GM23338 (cell line): ENCODE measurements around the gene PAH. TPM values are rescaled to one million over a fixed set of nuclear protein-coding genes. Genes with fewer than 3 reads are reported as not detected.

ENCODE experiments used
- ATAC-seq: fragments of 200-7000 bp; cut with Tn5 transposase; 3 replicates; pipeline ENCODE4 v1.9.1; 2020
- DNase-seq: peaks from one replicate; pipeline ENCODE4 v3.0.0-alpha.2; 2015; ENCODE audit warnings: low spot score
- H2AFZ ChIP-seq: fragments of 200-600 bp; sonication (generic); 2 replicates; pipeline ENCODE4 v1.8.0; 2016; ENCODE audit warnings: antibody characterized with exemption, mild to moderate bottlenecking, moderate library complexity
- H3F3A ChIP-seq: fragments of 200-600 bp; sonication (generic); replicated peaks from 2 replicates; pipeline ENCODE4 v1.8.0; 2017; ENCODE audit warnings: antibody characterized with exemption, mixed run types, low read depth
- H3K27ac ChIP-seq: fragments of 200-600 bp; sonication (generic); 2 replicates; pipeline ENCODE4 v1.6.1; 2016; ENCODE audit warnings: low read depth
- H3K27me3 ChIP-seq: fragments of 200-600 bp; sonication (generic); 2 replicates; pipeline ENCODE4 v1.8.0; 2016; ENCODE audit warnings: mild to moderate bottlenecking, mixed run types, moderate library complexity; ENCODE audit not compliant: insufficient read depth
- H3K36me3 ChIP-seq: fragments of 200-600 bp; sonication (generic); 2 replicates; pipeline ENCODE4 v1.8.0; 2016; ENCODE audit warnings: mild to moderate bottlenecking; ENCODE audit not compliant: insufficient read depth
- H3K4me1 ChIP-seq: fragments of 200-600 bp; sonication (generic); 2 replicates; pipeline ENCODE4 v1.8.0; 2016; ENCODE audit warnings: mild to moderate bottlenecking, moderate library complexity; ENCODE audit not compliant: insufficient read depth
- H3K4me2 ChIP-seq: fragments of 200-600 bp; sonication (generic); 2 replicates; pipeline ENCODE4 v1.7.1; 2017; ENCODE audit warnings: mixed run types
- H3K4me3 ChIP-seq: fragments of 200-600 bp; sonication (generic); 2 replicates; pipeline ENCODE4 v1.6.1; 2016; ENCODE audit warnings: mixed run types
- H3K79me2 ChIP-seq: fragments of 200-600 bp; sonication (generic); replicated peaks from 2 replicates; pipeline ENCODE4 v1.8.0; 2017; ENCODE audit warnings: mild to moderate bottlenecking; ENCODE audit not compliant: insufficient read depth
- H3K9me2 ChIP-seq: fragments of 200-600 bp; sonication (generic); 2 replicates; pipeline ENCODE4 v1.8.0; 2017; ENCODE audit not compliant: insufficient read depth
- H4K20me1 ChIP-seq: fragments of 200-600 bp; sonication (generic); replicated peaks from 2 replicates; pipeline ENCODE4 v1.8.0; 2017; ENCODE audit warnings: mild to moderate bottlenecking; ENCODE audit not compliant: insufficient read depth
- H3K27ac Mint-ChIP-seq: 2 replicates; pipeline ENCODE4 v1.8.0; 2020; ENCODE audit warnings: inconsistent platforms, mild to moderate bottlenecking, moderate library complexity, mixed read lengths
- H3K27me3 Mint-ChIP-seq: 3 replicates; pipeline ENCODE4 v1.8.0; 2022; ENCODE audit warnings: low read depth, mild to moderate bottlenecking, moderate library complexity, mixed read lengths, inconsistent platforms; ENCODE audit not compliant: insufficient read depth, poor library complexity
- H3K36me3 Mint-ChIP-seq: 3 replicates; pipeline ENCODE4 v1.8.0; 2021; ENCODE audit warnings: low read depth, mild to moderate bottlenecking, inconsistent platforms, moderate library complexity, mixed read lengths
- H3K4me1 Mint-ChIP-seq: 3 replicates; pipeline ENCODE4 v1.8.0; 2020; ENCODE audit warnings: mild to moderate bottlenecking, inconsistent platforms, mixed read lengths
- H3K4me3 Mint-ChIP-seq: 3 replicates; pipeline ENCODE4 v1.8.0; 2021; ENCODE audit warnings: moderate library complexity, mild to moderate bottlenecking, inconsistent platforms, mixed read lengths
- H3K9me3 Mint-ChIP-seq: 3 replicates; pipeline ENCODE4 v1.8.0; 2020; ENCODE audit warnings: moderate library complexity, mild to moderate bottlenecking, inconsistent platforms, mixed read lengths
- CREB1 ChIP-seq: fragments of 250-450 bp; sonication (Bioruptor Pico); IDR thresholded peaks from 2 replicates; pipeline ENCODE4 v1.5.0; 2020; ENCODE audit warnings: low read depth, mild to moderate bottlenecking, moderate library complexity
- EZH2 ChIP-seq: fragments of 200-600 bp; sonication (generic); IDR thresholded peaks from one replicate; pipeline ENCODE4 v1.8.0; 2017; ENCODE audit warnings: antibody characterized with exemption, mild to moderate bottlenecking, low read depth; ENCODE audit not compliant: unreplicated experiment
- EZH2phosphoT487 ChIP-seq: fragments of 200-600 bp; sonication (generic); IDR thresholded peaks from one replicate; pipeline ENCODE4 v1.8.1; 2018; ENCODE audit warnings: antibody characterized with exemption; ENCODE audit not compliant: unreplicated experiment
- JUNB ChIP-seq: IDR thresholded peaks from one replicate; pipeline ENCODE4 v1.6.1; 2016; ENCODE audit warnings: antibody characterized with exemption; ENCODE audit not compliant: unreplicated experiment
- POLR2AphosphoS5 ChIP-seq: IDR thresholded peaks from 2 replicates; pipeline ENCODE4 v1.6.1; 2016; ENCODE audit warnings: antibody characterized with exemption, low read depth
- STAT1 ChIP-seq: IDR thresholded peaks from one replicate; pipeline ENCODE4 v1.6.1; 2016; ENCODE audit warnings: antibody characterized with exemption; ENCODE audit not compliant: unreplicated experiment
- ZNF114 ChIP-seq: fragments of 250-450 bp; sonication (Bioruptor Pico); IDR thresholded peaks from 2 replicates; pipeline ENCODE4 v1.5.0; 2020; ENCODE audit warnings: mild to moderate bottlenecking, moderate library complexity
- ZNF331 ChIP-seq: fragments of 250-450 bp; sonication (Bioruptor Pico); IDR thresholded peaks from 2 replicates; pipeline ENCODE4 v1.5.0; 2020; ENCODE audit warnings: low read depth, mild to moderate bottlenecking, moderate library complexity
- polyA plus RNA-seq: library from polyadenylated mRNA; unstranded; fragments of >200 nt; fragmentation: Nextera tagmentation; extraction: Ambion mirVana; gene quantifications from 2 replicates; pipeline ENCODE4 v1.2.1, GENCODE V29; 2016
- total RNA-seq: library from RNA; depleted of rRNA; stranded (reverse); fragments of >200 nt; shearing (Covaris generic); gene quantifications from 2 replicates; pipeline ENCODE4 v1.2.3, GENCODE V29; 2014
- TF ChIP-seq, protein P1 (sequence below), 2 experiments: fragments of 200-600 bp in 1 of 2; sonication (generic) in 1 of 2; conservative IDR thresholded peaks; 2 replicates each; pipeline versions ENCODE4 v1.5.1 to v1.6.1; 2016 to 2017; ENCODE audit warnings: antibody characterized with exemption in 2 of 2, low read depth in 2 of 2, mild to moderate bottlenecking in 2 of 2, moderate library complexity in 1 of 2

The PAH gene
- total and polyA plus RNA-seq, 2 experiments from 2014 or later: 3.7 to 4.8 TPM

DNA sequence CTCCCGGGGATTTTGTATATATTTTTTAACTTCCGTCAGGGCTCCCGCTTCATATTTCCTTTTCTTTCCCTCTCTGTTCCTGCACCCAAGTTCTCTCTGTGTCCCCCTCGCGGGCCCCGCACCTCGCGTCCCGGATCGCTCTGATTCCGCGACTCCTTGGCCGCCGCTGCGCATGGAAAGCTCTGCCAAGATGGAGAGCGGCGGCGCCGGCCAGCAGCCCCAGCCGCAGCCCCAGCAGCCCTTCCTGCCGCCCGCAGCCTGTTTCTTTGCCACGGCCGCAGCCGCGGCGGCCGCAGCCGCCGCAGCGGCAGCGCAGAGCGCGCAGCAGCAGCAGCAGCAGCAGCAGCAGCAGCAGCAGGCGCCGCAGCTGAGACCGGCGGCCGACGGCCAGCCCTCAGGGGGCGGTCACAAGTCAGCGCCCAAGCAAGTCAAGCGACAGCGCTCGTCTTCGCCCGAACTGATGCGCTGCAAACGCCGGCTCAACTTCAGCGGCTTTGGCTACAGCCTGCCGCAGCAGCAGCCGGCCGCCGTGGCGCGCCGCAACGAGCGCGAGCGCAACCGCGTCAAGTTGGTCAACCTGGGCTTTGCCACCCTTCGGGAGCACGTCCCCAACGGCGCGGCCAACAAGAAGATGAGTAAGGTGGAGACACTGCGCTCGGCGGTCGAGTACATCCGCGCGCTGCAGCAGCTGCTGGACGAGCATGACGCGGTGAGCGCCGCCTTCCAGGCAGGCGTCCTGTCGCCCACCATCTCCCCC is 41.2 kb upstream of the PAH start:
- peaks cover 98% of the 10 kb centered on the region for H3K27me3 Mint-ChIP-seq
- peak; percentile 77 for DNase-seq
- ATAC-seq: peak; percentile 40

DNA sequence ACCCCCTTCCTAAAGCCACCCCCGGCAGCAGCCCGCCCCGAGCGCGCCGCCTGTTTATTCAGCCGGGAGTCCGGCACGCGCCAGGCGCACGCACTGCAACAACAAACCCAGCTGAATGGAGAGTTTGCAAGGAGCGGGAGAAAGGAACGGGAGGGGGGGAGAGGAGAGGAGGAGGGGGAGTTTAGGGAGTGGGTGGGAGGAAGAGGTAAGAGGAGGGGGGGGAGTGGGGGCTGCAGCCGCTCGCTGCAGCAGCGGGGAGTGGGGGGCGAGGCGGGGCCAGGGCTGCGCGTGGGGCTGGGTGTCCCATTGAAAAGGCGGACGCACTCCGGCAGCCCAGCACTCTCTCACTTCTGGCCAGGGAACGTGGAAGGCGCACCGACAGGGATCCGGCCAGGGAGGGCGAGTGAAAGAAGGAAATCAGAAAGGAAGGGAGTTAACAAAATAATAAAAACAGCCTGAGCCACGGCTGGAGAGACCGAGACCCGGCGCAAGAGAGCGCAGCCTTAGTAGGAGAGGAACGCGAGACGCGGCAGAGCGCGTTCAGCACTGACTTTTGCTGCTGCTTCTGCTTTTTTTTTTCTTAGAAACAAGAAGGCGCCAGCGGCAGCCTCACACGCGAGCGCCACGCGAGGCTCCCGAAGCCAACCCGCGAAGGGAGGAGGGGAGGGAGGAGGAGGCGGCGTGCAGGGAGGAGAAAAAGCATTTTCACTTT is 40.5 kb upstream of the PAH start, which contains the start of gene ASCL1:
Gene ASCL1, plus strand, starts transcription at position 336 of the 712 bp plus-strand sequence. CDS start 571 bp downstream, outside the sequence.
- Histone ChIP-seq H3K4me1 (peaks cover 49% of the 10 kb centered on the region), H3F3A (peaks cover 17% of the 10 kb centered on the region; the same call in 1 of the 2 replicates), H3K79me2 (no peaks in the 10 kb centered on the region), H2AFZ (peak within 1 kb of the TSS; percentile 89), H3K36me3 (no peaks in the 10 kb centered on the region), H3K4me2 (peak within 1 kb of the TSS; percentile 92), H4K20me1 (peaks cover 28% of the 10 kb centered on the region), H3K27me3 (peaks cover 100% of the 10 kb centered on the region), H3K9me2 (no peaks in the 10 kb centered on the region), H3K27ac (no peak within 1 kb of the TSS), H3K4me3 (peak within 1 kb of the TSS; percentile 69)
- peaks cover 37% of the 10 kb centered on the region for H3K4me1 Mint-ChIP-seq
- peaks cover 98% of the 10 kb centered on the region for H3K27me3 Mint-ChIP-seq
- ATAC-seq (peak; percentile 16), DNase-seq (peak; percentile 74)
- peaks cover 3% of the 10 kb centered on the region; the same call in 2 of the 3 replicates for H3K9me3 Mint-ChIP-seq
- TF ChIP-seq ZNF331 (CRISPR knock-in tag): no peak
- no peak for TF ChIP-seq CREB1 (CRISPR knock-in tag)
- peak; percentile 91 for TF ChIP-seq EZH2
- TF ChIP-seq STAT1: no peak
- no peak within 1 kb of the TSS for H3K27ac Mint-ChIP-seq
- peak within 1 kb of the TSS; percentile 81 for H3K4me3 Mint-ChIP-seq
- no peaks in the 10 kb centered on the region for H3K36me3 Mint-ChIP-seq

More for the DNA sequence above, 41.2 kb upstream of the PAH start:
- H2AFZ ChIP-seq: peak overlapping the region; percentile 89
- H3K4me3 ChIP-seq: peak overlapping the region; percentile 69
- peaks cover 24% of the 10 kb centered on the region for H3F3A ChIP-seq
- Mint-ChIP-seq H3K9me3 (peaks cover 6% of the 10 kb centered on the region; the same call in 2 of the 3 replicates), H3K4me1 (peaks cover 43% of the 10 kb centered on the region), H3K4me3 (peak overlapping the region; percentile 81), H3K36me3 (no peaks in the 10 kb centered on the region), H3K27ac (no peak overlapping the region)
- TF ChIP-seq STAT1 (no peak), POLR2AphosphoS5 (no peak), EZH2 (peak; percentile 54), ZNF114 (CRISPR knock-in tag) (no peak), EZH2phosphoT487 (peak; percentile 87), ZNF331 (CRISPR knock-in tag) (no peak), JUNB (no peak), CREB1 (CRISPR knock-in tag) (no peak)
- TF ChIP-seq, protein P1, sequence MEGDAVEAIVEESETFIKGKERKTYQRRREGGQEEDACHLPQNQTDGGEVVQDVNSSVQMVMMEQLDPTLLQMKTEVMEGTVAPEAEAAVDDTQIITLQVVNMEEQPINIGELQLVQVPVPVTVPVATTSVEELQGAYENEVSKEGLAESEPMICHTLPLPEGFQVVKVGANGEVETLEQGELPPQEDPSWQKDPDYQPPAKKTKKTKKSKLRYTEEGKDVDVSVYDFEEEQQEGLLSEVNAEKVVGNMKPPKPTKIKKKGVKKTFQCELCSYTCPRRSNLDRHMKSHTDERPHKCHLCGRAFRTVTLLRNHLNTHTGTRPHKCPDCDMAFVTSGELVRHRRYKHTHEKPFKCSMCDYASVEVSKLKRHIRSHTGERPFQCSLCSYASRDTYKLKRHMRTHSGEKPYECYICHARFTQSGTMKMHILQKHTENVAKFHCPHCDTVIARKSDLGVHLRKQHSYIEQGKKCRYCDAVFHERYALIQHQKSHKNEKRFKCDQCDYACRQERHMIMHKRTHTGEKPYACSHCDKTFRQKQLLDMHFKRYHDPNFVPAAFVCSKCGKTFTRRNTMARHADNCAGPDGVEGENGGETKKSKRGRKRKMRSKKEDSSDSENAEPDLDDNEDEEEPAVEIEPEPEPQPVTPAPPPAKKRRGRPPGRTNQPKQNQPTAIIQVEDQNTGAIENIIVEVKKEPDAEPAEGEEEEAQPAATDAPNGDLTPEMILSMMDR (conservative IDR thresholded peaks at IDR 0.05; ENCODE audit: low read depth in 2 of 2): no peak
- peaks cover 28% of the 10 kb centered on the region for H4K20me1 ChIP-seq
- no peaks in the 10 kb centered on the region for H3K79me2 ChIP-seq
- no peak overlapping the region for H3K27ac ChIP-seq
- peak overlapping the region; percentile 92 for H3K4me2 ChIP-seq
- H3K36me3 ChIP-seq: no peaks in the 10 kb centered on the region
- H3K9me2 ChIP-seq: no peaks in the 10 kb centered on the region
- H3K4me1 ChIP-seq: peaks cover 53% of the 10 kb centered on the region
- peaks cover 100% of the 10 kb centered on the region for H3K27me3 ChIP-seq
